Activated CD8-positive, alpha-beta memory T cell treated with anti-CD3 and anti-CD28 coated beads, Interleukin-2, amount 50 U/mL, for 4 hours (primary cell): ENCODE results near the gene PPP1R13B.

Source experiments
- DNase-seq: peaks from one replicate; pipeline ENCODE4 v3.0.0-alpha.2; 2020

PPP1R13B gene

GRCh38 chr14:103772078-103772712 is 75.2 kb downstream of the PPP1R13B start:
- no peak for DNase-seq

- no peak for DNase-seq
Observed at GRCh38 chr14:103770902-103771301, 76.5 kb downstream of the PPP1R13B start.

- DNase-seq: no peak
Observed at GRCh38 chr14:103770500-103770899, 76.9 kb downstream of the PPP1R13B start.

GRCh38 chr14:103767336-103767894 is 80.0 kb downstream of the PPP1R13B start:
- DNase-seq: no peak

GRCh38 chr14:103765526-103765925 is 81.8 kb downstream of the PPP1R13B start:
- DNase-seq: no peak

GRCh38 chr14:103763730-103764488 is 83.5 kb downstream of the PPP1R13B start:
- no peak for DNase-seq

- no peak for DNase-seq
Observed at GRCh38 chr14:103762541-103762940, 84.8 kb downstream of the PPP1R13B start.

- no peak for DNase-seq
Observed at GRCh38 chr14:103762036-103762435, 85.3 kb downstream of the PPP1R13B start.

GRCh38 chr14:103758059-103758776 is 89.2 kb downstream of the PPP1R13B start:
- no peak for DNase-seq

- DNase-seq: no peak
Observed at GRCh38 chr14:103755060-103755459, 92.3 kb downstream of the PPP1R13B start.

- DNase-seq: no peak
Observed at GRCh38 chr14:103753774-103754173, 93.6 kb downstream of the PPP1R13B start.

GRCh38 chr14:103749860-103750259 is 97.5 kb downstream of the PPP1R13B start:
- no peak for DNase-seq

GRCh38 chr14:103749452-103749851 is 97.9 kb downstream of the PPP1R13B start:
- no peak for DNase-seq

- DNase-seq: peak; percentile 54
Observed at GRCh38 chr14:103748534-103748857, 98.9 kb downstream of the PPP1R13B start.

- DNase-seq: no peak
Observed at GRCh38 chr14:103746701-103747100, 100.7 kb downstream of the PPP1R13B start.

GRCh38 chr14:103745424-103745823 is 102.0 kb downstream of the PPP1R13B start:
- DNase-seq: no peak

- no peak for DNase-seq
Observed at GRCh38 chr14:103744621-103745395, 102.6 kb downstream of the PPP1R13B start.

- DNase-seq: no peak
Observed at GRCh38 chr14:103743691-103744090, 103.7 kb downstream of the PPP1R13B start.

GRCh38 chr14:103742499-103743255 is 104.7 kb downstream of the PPP1R13B start:
- DNase-seq: no peak

- DNase-seq: no peak
Observed at GRCh38 chr14:103741876-103742275, 105.5 kb downstream of the PPP1R13B start.

- no peak for DNase-seq
Observed at GRCh38 chr14:103740991-103741689, 106.2 kb downstream of the PPP1R13B start.
